ENCODE results near the gene GSS. TPM values are rescaled to one million over a fixed set of nuclear protein-coding genes. Genes with fewer than 3 reads are reported as not detected.

The GSS gene
- total RNA-seq, result 10 to 100 TPM; 59.7 to 74.2 TPM

- peaks cover 11% of the 10 kb centered on the region in 2 donors for H3K36me3 Mint-ChIP-seq
- ATAC-seq (peak; percentile 96 to 97), DNase-seq (ENCODE audit: low spot score in 2 of 2) (peak; percentile 97 to 100)
- H3K27ac Mint-ChIP-seq, result peak within 1 kb of the TSS; percentile 96 to 99
- peaks cover 0 to 5% of the 10 kb centered on the region in 2 donors for H3K9me3 Mint-ChIP-seq
Measured at GRCh38 chr20:34955231-34956040, at the start of gene GSS, which contains the start of gene MYH7B. TSS of gene GSS (minus strand) at chr20:34955806. CDS start at chr20:34951852, 3,954 bp downstream. TSS of gene MYH7B (plus strand) at chr20:34955868. CDS start at chr20:34978006, 22,138 bp downstream.

GRCh38 chr20:35004749-35005462 lies 49.3 kb upstream of the GSS start:
- DNase-seq (ENCODE audit: low spot score in 2 of 2), result no peak
- no peak for ATAC-seq
- peak overlapping the region; percentile 27 to 73 for H3K27ac Mint-ChIP-seq
- no peaks in the 10 kb centered on the region for H3K9me3 Mint-ChIP-seq
- peaks cover 0 to 7% of the 10 kb centered on the region in 2 donors for H3K36me3 Mint-ChIP-seq

- Mint-ChIP-seq H3K9me3 (no peaks in the 10 kb centered on the region), H3K36me3 (peaks cover 0 to 7% of the 10 kb centered on the region in 2 donors), H3K27ac (peak overlapping the region; percentile 27 to 73)
- DNase-seq (ENCODE audit: low spot score in 2 of 2), result no peak
- no peak for ATAC-seq
Measured at GRCh38 chr20:35004051-35004725, 48.6 kb upstream of the GSS start.

GRCh38 chr20:35003211-35004031 lies 47.8 kb upstream of the GSS start:
- no peak for ATAC-seq
- Mint-ChIP-seq H3K36me3 (no peaks in the 10 kb centered on the region), H3K27ac (no peak overlapping the region), H3K9me3 (no peaks in the 10 kb centered on the region)
- no peak for DNase-seq (ENCODE audit: low spot score in 2 of 2)

GRCh38 chr20:35002426-35003210 lies 47.0 kb upstream of the GSS start:
- H3K36me3 Mint-ChIP-seq, result no peaks in the 10 kb centered on the region
- peak overlapping the region; percentile 17 to 65 for H3K27ac Mint-ChIP-seq
- DNase-seq (ENCODE audit: low spot score in 2 of 2) (no peak), ATAC-seq (no peak)
- H3K9me3 Mint-ChIP-seq, result no peaks in the 10 kb centered on the region

GRCh38 chr20:35001596-35002362 lies 46.2 kb upstream of the GSS start:
- Mint-ChIP-seq H3K36me3 (no peaks in the 10 kb centered on the region), H3K9me3 (no peaks in the 10 kb centered on the region), H3K27ac (peak overlapping the region in 1 of 2 donors; percentile 65)
- ATAC-seq (no peak), DNase-seq (ENCODE audit: low spot score in 2 of 2) (no peak)

- ATAC-seq, result no peak
- H3K27ac Mint-ChIP-seq, result peak overlapping the region; percentile 60 to 85
- H3K36me3 Mint-ChIP-seq, result peaks cover 0 to 4% of the 10 kb centered on the region in 2 donors
- no peaks in the 10 kb centered on the region for H3K9me3 Mint-ChIP-seq
- DNase-seq (ENCODE audit: low spot score in 2 of 2), result no peak
Measured at GRCh38 chr20:35000922-35001595, 45.5 kb upstream of the GSS start.

GRCh38 chr20:35000311-35000921 lies 44.8 kb upstream of the GSS start:
- no peak for ATAC-seq
- no peak for DNase-seq (ENCODE audit: low spot score in 2 of 2)
- Mint-ChIP-seq H3K9me3 (no peaks in the 10 kb centered on the region), H3K27ac (peak overlapping the region; percentile 60 to 85), H3K36me3 (peaks cover 0 to 6% of the 10 kb centered on the region in 2 donors)

GRCh38 chr20:34999782-35000181 lies 44.2 kb upstream of the GSS start:
- H3K27ac Mint-ChIP-seq, result peak overlapping the region in 1 of 2 donors; percentile 36
- no peak for ATAC-seq
- DNase-seq (ENCODE audit: low spot score in 2 of 2), result no peak
- peaks cover 0 to 6% of the 10 kb centered on the region in 2 donors for H3K36me3 Mint-ChIP-seq
- no peaks in the 10 kb centered on the region for H3K9me3 Mint-ChIP-seq

- peaks cover 0 to 6% of the 10 kb centered on the region in 2 donors for H3K36me3 Mint-ChIP-seq
- DNase-seq (ENCODE audit: low spot score in 2 of 2) (no peak), ATAC-seq (no peak)
- H3K9me3 Mint-ChIP-seq, result no peaks in the 10 kb centered on the region
- H3K27ac Mint-ChIP-seq, result peak overlapping the region in 1 of 2 donors; percentile 68
Measured at GRCh38 chr20:34999021-34999451, 43.4 kb upstream of the GSS start.

GRCh38 chr20:34998331-34998950 lies 42.8 kb upstream of the GSS start:
- Mint-ChIP-seq H3K27ac (peak overlapping the region; percentile 68 to 89), H3K9me3 (no peaks in the 10 kb centered on the region), H3K36me3 (peaks cover 0 to 6% of the 10 kb centered on the region in 2 donors)
- ATAC-seq (no peak), DNase-seq (ENCODE audit: low spot score in 2 of 2) (no peak)

- DNase-seq (ENCODE audit: low spot score in 2 of 2) (no peak), ATAC-seq (no peak)
- Mint-ChIP-seq H3K36me3 (peaks cover 0 to 6% of the 10 kb centered on the region in 2 donors), H3K9me3 (no peaks in the 10 kb centered on the region), H3K27ac (peak overlapping the region; percentile 68 to 89)
Measured at GRCh38 chr20:34997774-34998173, 42.2 kb upstream of the GSS start.

- ATAC-seq, result peak in 1 of 2 donors; percentile 23
Measured at GRCh38 chr20:34997131-34997561, 41.5 kb upstream of the GSS start.

More at GRCh38 chr20:34997131-34997561, 41.5 kb upstream of the GSS start:
- Mint-ChIP-seq H3K36me3 (peaks cover 0 to 6% of the 10 kb centered on the region in 2 donors), H3K9me3 (no peaks in the 10 kb centered on the region), H3K27ac (peak overlapping the region in 1 of 2 donors; percentile 68)
- no peak for DNase-seq (ENCODE audit: low spot score in 2 of 2)

All from activated naive CD4-positive, alpha-beta T cell treated with anti-CD3 and anti-CD28 coated beads, Interleukin-2, amount 50 U/mL, for 72 hours (primary cell).